WTC11 (cell line): ENCODE data around the gene SIGLEC14. TPM values are rescaled to one million over a fixed set of nuclear protein-coding genes. Genes with fewer than 3 reads are reported as not detected.

Experiments used
- ATAC-seq: fragments of 200-7000 bp; cut with Tn5 transposase; 2 replicates; pipeline ENCODE4 v1.10.0; 2021; ENCODE audit warnings: mild to moderate bottlenecking, moderate library complexity
- CTCF ChIA-PET: fragments of 300-600 bp; sonication (Branson Sonifier 250); formaldehyde crosslinking; loops from one replicate; lab custom pipeline; 2021; ENCODE audit warnings: antibody characterized with exemption; lab: Charles Lee
- POLR2A ChIA-PET: fragments of 350-600 bp; sonication (Branson Sonifier 250); formaldehyde crosslinking; loops from one replicate; lab custom pipeline; 2021; ENCODE audit warnings: antibody characterized with exemption; lab: Charles Lee
- DNase-seq: peaks from one replicate; pipeline ENCODE4 v3.0.0; 2021; ENCODE audit warnings: low spot score
- H3K27ac Mint-ChIP-seq: 2 replicates; pipeline ENCODE4 v1.8.0; 2021; ENCODE audit warnings: mixed read lengths
- H3K27me3 Mint-ChIP-seq: 2 replicates; pipeline ENCODE4 v1.8.0; 2021; ENCODE audit warnings: low read depth, mild to moderate bottlenecking, moderate library complexity, mixed read lengths
- H3K36me3 Mint-ChIP-seq: 2 replicates; pipeline ENCODE4 v1.8.0; 2021; ENCODE audit warnings: mixed read lengths
- H3K4me1 Mint-ChIP-seq: 2 replicates; pipeline ENCODE4 v1.8.0; 2022; ENCODE audit warnings: mixed read lengths
- H3K4me3 Mint-ChIP-seq: 2 replicates; pipeline ENCODE4 v1.8.0; 2021; ENCODE audit warnings: mild to moderate bottlenecking, moderate library complexity, mixed read lengths
- H3K9me3 Mint-ChIP-seq: 2 replicates; pipeline ENCODE4 v1.8.0; 2021; ENCODE audit warnings: mixed read lengths
- AR ChIP-seq: fragments of 250-450 bp; sonication (Bioruptor Pico); IDR thresholded peaks from 2 replicates; pipeline ENCODE4 v1.9.0; 2021; ENCODE audit warnings: mild to moderate bottlenecking
- ATF1 ChIP-seq: sonication (generic); formaldehyde crosslinking; IDR thresholded peaks from 2 replicates; pipeline ENCODE4 v1.8.1; 2023; ENCODE audit warnings: mild to moderate bottlenecking, moderate library complexity, missing genetic modification reagents
- ATF3 ChIP-seq: sonication (generic); formaldehyde crosslinking; conservative IDR thresholded peaks from 2 replicates; pipeline ENCODE4 v1.8.1; 2022; ENCODE audit warnings: mild to moderate bottlenecking, missing genetic modification reagents
- E2F4 ChIP-seq: sonication (generic); formaldehyde crosslinking; IDR thresholded peaks from 2 replicates; pipeline ENCODE4 v1.8.1; 2022; ENCODE audit warnings: low read depth, mild to moderate bottlenecking, moderate library complexity, missing genetic modification reagents, borderline replicate concordance
- FOXJ3 ChIP-seq: sonication (generic); formaldehyde crosslinking; IDR thresholded peaks from 2 replicates; pipeline ENCODE4 v1.9.0; 2021; ENCODE audit warnings: missing genetic modification reagents, mild to moderate bottlenecking, borderline replicate concordance
- FOXK1 ChIP-seq: sonication (generic); formaldehyde crosslinking; IDR thresholded peaks from 2 replicates; pipeline ENCODE4 v1.8.0; 2022; ENCODE audit warnings: mild to moderate bottlenecking, moderate library complexity, missing genetic modification reagents
- GABPB1 ChIP-seq: sonication (generic); formaldehyde crosslinking; IDR thresholded peaks from 2 replicates; pipeline ENCODE4 v1.8.1; 2023; ENCODE audit warnings: mild to moderate bottlenecking, missing genetic modification reagents
- HMGA2 ChIP-seq: fragments of 250-450 bp; sonication (Bioruptor Pico); IDR thresholded peaks from 2 replicates; pipeline ENCODE4 v1.4.0; 2021; ENCODE audit warnings: mild to moderate bottlenecking, moderate library complexity
- HMGXB4 ChIP-seq: sonication (generic); formaldehyde crosslinking; IDR thresholded peaks from 2 replicates; pipeline ENCODE4 v1.8.1; 2023; ENCODE audit warnings: mild to moderate bottlenecking, moderate library complexity, missing genetic modification reagents
- JAZF1 ChIP-seq: fragments of 250-450 bp; sonication (Bioruptor Pico); IDR thresholded peaks from 2 replicates; pipeline ENCODE4 v1.9.0; 2021; ENCODE audit warnings: moderate library complexity, mild to moderate bottlenecking, inconsistent platforms
- JUN ChIP-seq: sonication (generic); formaldehyde crosslinking; IDR thresholded peaks from 2 replicates; pipeline ENCODE4 v1.8.0; 2023; ENCODE audit warnings: mild to moderate bottlenecking, missing genetic modification reagents
- MYBL2 ChIP-seq: sonication (generic); formaldehyde crosslinking; IDR thresholded peaks from 2 replicates; pipeline ENCODE4 v1.8.1; 2023; ENCODE audit warnings: mild to moderate bottlenecking, moderate library complexity, missing genetic modification reagents
- NFE2L1 ChIP-seq: sonication (generic); formaldehyde crosslinking; IDR thresholded peaks from 2 replicates; pipeline ENCODE4 v1.8.1; 2023; ENCODE audit warnings: missing genetic modification reagents
- NFYB ChIP-seq: sonication (generic); formaldehyde crosslinking; conservative IDR thresholded peaks from 2 replicates; pipeline ENCODE4 v1.8.0; 2022; ENCODE audit warnings: low read depth, missing genetic modification reagents
- NR1H2 ChIP-seq: sonication (generic); formaldehyde crosslinking; IDR thresholded peaks from 2 replicates; pipeline ENCODE4 v1.9.0; 2021; ENCODE audit warnings: mild to moderate bottlenecking, moderate library complexity, missing genetic modification reagents
- NR2C2 ChIP-seq: sonication (generic); formaldehyde crosslinking; IDR thresholded peaks from 2 replicates; pipeline ENCODE4 v1.8.0; 2022; ENCODE audit warnings: mild to moderate bottlenecking, missing genetic modification reagents
- OVOL2 ChIP-seq: fragments of 250-450 bp; sonication (Bioruptor Pico); IDR thresholded peaks from 2 replicates; pipeline ENCODE4 v1.9.0; 2021; ENCODE audit warnings: mild to moderate bottlenecking, borderline replicate concordance
- PREB ChIP-seq: sonication (generic); formaldehyde crosslinking; IDR thresholded peaks from 2 replicates; pipeline ENCODE4 v1.8.1; 2022; ENCODE audit warnings: mild to moderate bottlenecking, missing genetic modification reagents, moderate library complexity, borderline replicate concordance
- SMAD3 ChIP-seq: sonication (generic); formaldehyde crosslinking; IDR thresholded peaks from 2 replicates; pipeline ENCODE4 v1.8.0; 2022; ENCODE audit warnings: missing genetic modification reagents, mild to moderate bottlenecking, borderline replicate concordance
- SP1 ChIP-seq: sonication (generic); formaldehyde crosslinking; conservative IDR thresholded peaks from 2 replicates; pipeline ENCODE4 v1.8.1; 2022; ENCODE audit warnings: missing genetic modification reagents
- TEAD4 ChIP-seq: sonication (generic); formaldehyde crosslinking; IDR thresholded peaks from 2 replicates; pipeline ENCODE4 v1.8.0; 2022; ENCODE audit warnings: mild to moderate bottlenecking, missing genetic modification reagents
- USF1 ChIP-seq: sonication (generic); formaldehyde crosslinking; IDR thresholded peaks from 2 replicates; pipeline ENCODE4 v1.8.0; 2022; ENCODE audit warnings: mild to moderate bottlenecking, missing genetic modification reagents
- USF2 ChIP-seq: sonication (generic); formaldehyde crosslinking; IDR thresholded peaks from 2 replicates; pipeline ENCODE4 v1.8.1; 2023; ENCODE audit warnings: mild to moderate bottlenecking, missing genetic modification reagents, moderate library complexity
- ZMAT4 ChIP-seq: fragments of 250-450 bp; sonication (Bioruptor Pico); IDR thresholded peaks from 2 replicates; pipeline ENCODE4 v1.9.0; 2021; ENCODE audit warnings: mild to moderate bottlenecking
- ZNF121 ChIP-seq: sonication (generic); formaldehyde crosslinking; IDR thresholded peaks from 2 replicates; pipeline ENCODE4 v1.8.0; 2023; ENCODE audit warnings: missing genetic modification reagents
- ZNF416 ChIP-seq: fragments of 250-450 bp; sonication (Bioruptor Pico); IDR thresholded peaks from 2 replicates; pipeline ENCODE4 v1.9.0; 2021; ENCODE audit warnings: mild to moderate bottlenecking, inconsistent platforms
- ZNF423 ChIP-seq: fragments of 250-450 bp; sonication (Bioruptor Pico); IDR thresholded peaks from 2 replicates; pipeline ENCODE4 v2.1.2; 2022; ENCODE audit warnings: mild to moderate bottlenecking, moderate library complexity
- ZNF671 ChIP-seq: fragments of 250-450 bp; sonication (Bioruptor Pico); IDR thresholded peaks from 2 replicates; pipeline ENCODE4 v1.8.0; 2021; ENCODE audit warnings: mild to moderate bottlenecking
- total RNA-seq: library from RNA; stranded (reverse); gene quantifications from 3 replicates; pipeline ENCODE4 v1.2.3, GENCODE V29; 2021

The SIGLEC14 gene
- total RNA-seq, 1 experiment from 2014 or later: not detected

- ATAC-seq (no peak), DNase-seq (no peak)
- Mint-ChIP-seq H3K9me3 (peaks cover 8% of the 10 kb centered on the region), H3K4me1 (no peaks in the 10 kb centered on the region), H3K27me3 (peaks cover 68% of the 10 kb centered on the region), H3K27ac (no peak overlapping the region), H3K36me3 (no peaks in the 10 kb centered on the region), H3K4me3 (no peak overlapping the region)
- TF ChIP-seq HMGA2 (CRISPR knock-in tag) (no peak), E2F4 (no peak), PREB (CRISPR knock-in tag) (no peak), AR (CRISPR knock-in tag) (no peak), MYBL2 (CRISPR knock-in tag) (no peak), NFE2L1 (no peak), HMGXB4 (CRISPR knock-in tag) (no peak), USF1 (CRISPR knock-in tag) (no peak), NR2C2 (CRISPR knock-in tag) (no peak), TEAD4 (CRISPR knock-in tag) (no peak), NFYB (CRISPR knock-in tag) (no peak), ZMAT4 (CRISPR knock-in tag) (no peak)
- CTCF ChIA-PET: interaction anchor here (1.3 to 2.2 kb wide), 3 partner anchors 40 to 46 kb away, joined by 4 to 7 read pairs (median 6); no protein-coding TSS in a partner anchor
- POLR2A ChIA-PET: no interaction called here
Observed at GRCh38 chr19:51614789-51615188, 31.8 kb downstream of the SIGLEC14 start.

- H3K9me3 Mint-ChIP-seq: peaks cover 8% of the 10 kb centered on the region
- DNase-seq: no peak
- TF ChIP-seq ATF1 (CRISPR knock-in tag): no peak
- no peak for TF ChIP-seq NR1H2 (CRISPR knock-in tag)
- TF ChIP-seq FOXJ3 (CRISPR knock-in tag): no peak
- no peak for TF ChIP-seq ATF3 (CRISPR knock-in tag)
- TF ChIP-seq E2F4: no peak
- TF ChIP-seq ZNF121 (CRISPR knock-in tag): no peak
- TF ChIP-seq SMAD3 (CRISPR knock-in tag): no peak
- TF ChIP-seq ZNF423 (CRISPR knock-in tag): no peak
- no peak for TF ChIP-seq FOXK1 (CRISPR knock-in tag)
- no peak for TF ChIP-seq GABPB1 (CRISPR knock-in tag)
- TF ChIP-seq USF2 (CRISPR knock-in tag): no peak
- TF ChIP-seq ZNF416 (CRISPR knock-in tag): no peak
- no peak for TF ChIP-seq OVOL2 (CRISPR knock-in tag)
- TF ChIP-seq SP1 (CRISPR knock-in tag): no peak
- TF ChIP-seq JUN (CRISPR knock-in tag): no peak
- TF ChIP-seq ZNF671 (CRISPR knock-in tag): no peak
- TF ChIP-seq MYBL2 (CRISPR knock-in tag): no peak
- TF ChIP-seq JAZF1 (CRISPR knock-in tag): no peak
- POLR2A ChIA-PET: no interaction called here
- ATAC-seq: no peak
- H3K36me3 Mint-ChIP-seq: no peaks in the 10 kb centered on the region
- H3K4me3 Mint-ChIP-seq: no peak overlapping the region
- H3K27me3 Mint-ChIP-seq: peaks cover 79% of the 10 kb centered on the region
- no peak overlapping the region for H3K27ac Mint-ChIP-seq
- H3K4me1 Mint-ChIP-seq: no peaks in the 10 kb centered on the region
- CTCF ChIA-PET: no interaction called here
Observed at GRCh38 chr19:51610576-51610975, 36.0 kb downstream of the SIGLEC14 start.
